ENCODE results near the gene CASZ1. TPM values are rescaled to one million over a fixed set of nuclear protein-coding genes. Genes with fewer than 3 reads are reported as not detected.
A peak's percentile ranks its signal among the peaks of the same experiment; 100 is the strongest.

Gene CASZ1
- total RNA-seq, 1 experiment from 2014 or later: 0.58 TPM

GRCh38 chr1:10794724-10795275 lies 1.6 kb downstream of the CASZ1 start:
- Histone ChIP-seq H3K9me3 (replicated peaks) (0 out of 2 replicates have a peak, but pooled peaks cover 3% of the 10 kb centered on the region), H3K36me3 (no peaks in the 10 kb centered on the region), H3K27ac (no peak overlapping the region), H3K27me3 (replicated peaks) (peaks cover 91% of the 10 kb centered on the region), H3K4me1 (replicated peaks) (peaks cover 18% of the 10 kb centered on the region), H3K4me3 (peak overlapping the region; percentile 27)
- DNase-seq (ENCODE audit: low read depth in 1 of 2, low spot score in 2 of 2): peak in 1 of 2 experiments; percentile 38

GRCh38 chr1:10793129-10793651 lies 3.3 kb downstream of the CASZ1 start:
- no peaks in the 10 kb centered on the region for H3K36me3 ChIP-seq
- DNase-seq (ENCODE audit: low read depth in 1 of 2, low spot score in 2 of 2): peak in 1 of 2 experiments; percentile 13
- no peak overlapping the region for H3K27ac ChIP-seq
- H3K4me1 ChIP-seq (replicated peaks): peaks cover 18% of the 10 kb centered on the region
- no peak overlapping the region for H3K4me3 ChIP-seq
- 0 out of 2 replicates have a peak, but pooled peaks cover 3% of the 10 kb centered on the region for H3K9me3 ChIP-seq (replicated peaks)
- H3K27me3 ChIP-seq (replicated peaks): peaks cover 91% of the 10 kb centered on the region

- Histone ChIP-seq H3K36me3 (no peaks in the 10 kb centered on the region), H3K9me3 (replicated peaks) (no peaks in the 10 kb centered on the region), H3K27ac (no peak overlapping the region), H3K4me3 (no peak overlapping the region), H3K4me1 (replicated peaks) (peaks cover 14% of the 10 kb centered on the region), H3K27me3 (replicated peaks) (peaks cover 87% of the 10 kb centered on the region)
- DNase-seq (ENCODE audit: low read depth in 1 of 2, low spot score in 2 of 2): no peak
Observed at GRCh38 chr1:10791105-10791951, 5.1 kb downstream of the CASZ1 start.

- Histone ChIP-seq H3K27ac (no peak overlapping the region), H3K9me3 (replicated peaks) (no peaks in the 10 kb centered on the region), H3K27me3 (replicated peaks) (peaks cover 82% of the 10 kb centered on the region), H3K36me3 (no peaks in the 10 kb centered on the region), H3K4me3 (no peak overlapping the region), H3K4me1 (replicated peaks) (peaks cover 10% of the 10 kb centered on the region)
- no peak for DNase-seq (ENCODE audit: low read depth in 1 of 2, low spot score in 2 of 2)
Observed at GRCh38 chr1:10789803-10790702, 6.4 kb downstream of the CASZ1 start.

DNA sequence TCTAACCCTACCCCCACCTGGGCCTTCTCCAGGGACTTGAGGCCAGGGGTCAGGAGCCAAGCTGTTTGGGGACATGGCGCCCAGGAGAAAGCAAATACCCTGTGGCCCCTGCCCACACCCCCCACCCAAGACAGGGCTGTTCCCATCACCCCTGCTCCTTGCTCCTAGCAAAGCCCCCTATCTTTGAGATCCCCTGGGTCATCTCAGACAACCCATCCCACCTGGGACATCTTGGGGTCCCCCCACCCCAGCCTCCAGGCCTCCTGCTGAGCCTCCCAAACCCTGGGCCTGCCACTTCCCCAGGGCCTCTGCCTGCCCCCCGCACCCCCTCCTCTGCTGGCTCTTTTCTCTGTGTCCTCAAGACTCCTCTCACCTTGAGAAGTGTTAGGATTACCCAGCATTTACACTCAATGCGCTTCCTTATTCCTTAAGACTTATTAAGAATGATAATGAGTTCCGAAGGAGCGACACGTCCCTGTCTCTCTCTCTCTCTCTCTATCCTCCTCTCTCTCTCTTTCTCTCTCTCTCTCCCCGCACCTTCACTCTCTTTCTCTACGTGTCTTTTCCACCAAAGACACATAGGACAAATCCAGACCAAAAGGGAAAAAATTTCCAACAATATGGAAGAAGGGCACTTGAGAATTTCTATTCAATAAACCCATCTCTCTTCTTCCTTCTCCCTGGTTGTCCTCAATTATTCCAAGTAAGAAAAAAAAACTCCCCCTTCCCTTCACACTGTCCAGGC lies 7.2 kb downstream of the CASZ1 start:
- DNase-seq (ENCODE audit: low read depth in 1 of 2, low spot score in 2 of 2): no peak
- H3K27me3 ChIP-seq (replicated peaks): peaks cover 79% of the 10 kb centered on the region
- no peaks in the 10 kb centered on the region for H3K36me3 ChIP-seq
- H3K4me1 ChIP-seq (replicated peaks): peaks cover 5% of the 10 kb centered on the region
- H3K9me3 ChIP-seq (replicated peaks): no peaks in the 10 kb centered on the region
- no peak overlapping the region for H3K27ac ChIP-seq
- H3K4me3 ChIP-seq: no peak overlapping the region

- H3K4me1 ChIP-seq (replicated peaks): no peaks in the 10 kb centered on the region
- H3K36me3 ChIP-seq: no peaks in the 10 kb centered on the region
- no peak overlapping the region for H3K27ac ChIP-seq
- peaks cover 73% of the 10 kb centered on the region for H3K27me3 ChIP-seq (replicated peaks)
- H3K9me3 ChIP-seq (replicated peaks): no peaks in the 10 kb centered on the region
- no peak overlapping the region for H3K4me3 ChIP-seq
- peak in 1 of 2 experiments; percentile 16 for DNase-seq (ENCODE audit: low read depth in 1 of 2, low spot score in 2 of 2)
Observed at GRCh38 chr1:10788592-10789006, 7.8 kb downstream of the CASZ1 start.

DNA sequence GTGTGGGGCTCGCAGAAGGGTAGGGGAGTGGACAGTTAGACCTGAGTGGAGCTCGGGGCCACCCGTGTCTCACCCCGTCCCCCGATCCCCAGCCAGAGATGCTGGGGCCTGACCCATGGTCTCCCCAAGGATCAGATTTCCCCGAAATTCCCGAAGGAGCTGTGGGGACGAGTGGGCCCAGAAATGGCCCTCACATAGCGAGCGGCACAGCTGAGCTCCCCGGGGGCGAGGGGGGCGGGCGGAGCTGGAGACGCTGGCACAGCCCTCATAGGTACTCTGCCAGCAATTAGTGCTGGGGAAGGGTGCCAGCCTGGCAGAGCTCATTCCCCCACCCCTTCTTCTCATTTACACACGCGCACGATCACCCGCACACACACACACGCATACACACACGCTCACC lies 9.2 kb downstream of the CASZ1 start:
- Histone ChIP-seq H3K4me1 (replicated peaks) (no peaks in the 10 kb centered on the region), H3K36me3 (no peaks in the 10 kb centered on the region), H3K27ac (no peak overlapping the region), H3K4me3 (no peak overlapping the region), H3K9me3 (replicated peaks) (no peaks in the 10 kb centered on the region), H3K27me3 (replicated peaks) (peaks cover 70% of the 10 kb centered on the region)
- no peak for DNase-seq (ENCODE audit: low read depth in 1 of 2, low spot score in 2 of 2)

DNA sequence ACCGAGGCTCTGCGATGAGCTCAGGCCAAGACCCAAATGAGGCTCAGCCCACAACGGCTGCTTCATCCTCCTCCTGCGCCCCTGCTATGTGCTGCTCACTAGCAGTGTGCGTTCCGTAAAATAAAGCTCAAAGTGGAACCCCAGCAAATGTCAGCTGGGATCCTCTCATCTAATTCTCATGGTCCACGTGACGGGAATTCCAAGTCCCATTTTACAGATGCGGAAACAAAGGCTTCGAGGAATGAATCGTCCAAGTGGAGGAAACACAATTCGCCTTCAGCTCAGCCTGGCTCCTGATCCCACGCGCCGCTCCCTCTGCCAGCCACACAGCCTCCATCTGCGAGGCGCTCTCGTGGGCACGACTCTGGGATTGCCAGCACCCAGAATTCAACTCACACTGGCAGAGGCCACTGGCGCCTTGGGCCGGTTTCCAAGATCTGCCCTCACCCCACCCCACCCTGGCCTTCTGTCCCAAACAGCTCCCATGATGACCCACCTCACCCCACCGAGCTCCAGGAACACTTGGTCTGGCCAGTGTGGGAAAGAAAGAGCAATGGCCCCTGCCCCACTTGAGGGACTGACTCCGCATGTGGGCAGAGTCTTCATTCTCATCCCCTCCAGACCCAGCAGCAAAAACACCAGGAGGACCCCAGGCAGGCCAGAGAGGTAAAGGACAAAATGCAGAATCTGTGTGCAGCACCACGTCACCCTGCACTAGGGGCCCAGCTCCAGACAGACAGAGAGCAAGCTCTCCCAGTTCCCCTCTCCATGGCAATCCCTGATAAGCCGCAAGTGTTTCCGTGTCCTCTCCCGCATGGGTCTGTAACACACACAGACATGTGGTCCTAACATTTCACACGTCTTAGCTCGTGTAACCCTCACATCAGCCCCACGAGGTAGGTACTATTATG lies 10.5 kb downstream of the CASZ1 start:
- no peak overlapping the region for H3K4me3 ChIP-seq
- H3K4me1 ChIP-seq (replicated peaks): no peaks in the 10 kb centered on the region
- H3K36me3 ChIP-seq: no peaks in the 10 kb centered on the region
- peaks cover 68% of the 10 kb centered on the region for H3K27me3 ChIP-seq (replicated peaks)
- no peaks in the 10 kb centered on the region for H3K9me3 ChIP-seq (replicated peaks)
- DNase-seq (ENCODE audit: low read depth in 1 of 2, low spot score in 2 of 2): no peak
- H3K27ac ChIP-seq: no peak overlapping the region

DNA sequence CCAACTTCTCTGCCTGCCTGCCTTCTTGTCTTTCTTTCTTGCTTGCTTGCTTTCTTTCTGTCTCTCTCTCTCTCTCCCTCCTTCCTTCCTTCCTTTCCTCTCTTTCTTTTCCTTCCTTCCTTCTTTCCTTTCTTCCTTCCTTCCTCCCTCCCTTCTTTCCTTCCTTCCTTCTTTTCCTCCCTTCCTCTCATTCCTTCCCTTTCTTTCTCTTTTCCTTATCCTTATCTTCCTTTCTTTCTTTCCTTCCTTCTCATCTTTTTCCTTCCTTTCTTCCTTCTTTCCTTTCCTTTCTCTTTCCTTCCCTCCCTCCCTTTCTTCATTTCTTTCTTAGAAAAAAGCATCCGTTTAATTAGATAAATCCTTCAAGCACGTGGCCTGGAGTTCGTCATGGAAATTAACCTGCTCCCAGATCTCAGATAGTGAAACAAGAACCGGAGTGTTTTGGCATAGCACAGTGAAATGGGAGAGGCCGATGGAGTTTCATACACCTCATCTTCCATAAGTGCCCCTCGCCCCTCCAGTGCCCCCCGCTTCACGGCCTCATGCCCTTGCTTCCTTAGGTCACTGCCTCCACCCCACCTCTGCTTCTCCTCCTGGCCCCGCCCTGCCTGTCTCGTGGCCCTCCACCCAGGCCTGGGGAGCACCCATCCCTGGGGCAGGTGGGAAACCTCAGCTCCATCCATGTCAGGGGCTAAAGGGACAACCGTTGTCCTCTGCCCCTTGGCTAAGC lies 11.3 kb downstream of the CASZ1 start:
- Histone ChIP-seq H3K27ac (no peak overlapping the region), H3K9me3 (replicated peaks) (no peaks in the 10 kb centered on the region), H3K36me3 (no peaks in the 10 kb centered on the region), H3K4me3 (no peak overlapping the region), H3K4me1 (replicated peaks) (no peaks in the 10 kb centered on the region), H3K27me3 (replicated peaks) (peaks cover 64% of the 10 kb centered on the region)
- no peak for DNase-seq (ENCODE audit: low read depth in 1 of 2, low spot score in 2 of 2)

DNA sequence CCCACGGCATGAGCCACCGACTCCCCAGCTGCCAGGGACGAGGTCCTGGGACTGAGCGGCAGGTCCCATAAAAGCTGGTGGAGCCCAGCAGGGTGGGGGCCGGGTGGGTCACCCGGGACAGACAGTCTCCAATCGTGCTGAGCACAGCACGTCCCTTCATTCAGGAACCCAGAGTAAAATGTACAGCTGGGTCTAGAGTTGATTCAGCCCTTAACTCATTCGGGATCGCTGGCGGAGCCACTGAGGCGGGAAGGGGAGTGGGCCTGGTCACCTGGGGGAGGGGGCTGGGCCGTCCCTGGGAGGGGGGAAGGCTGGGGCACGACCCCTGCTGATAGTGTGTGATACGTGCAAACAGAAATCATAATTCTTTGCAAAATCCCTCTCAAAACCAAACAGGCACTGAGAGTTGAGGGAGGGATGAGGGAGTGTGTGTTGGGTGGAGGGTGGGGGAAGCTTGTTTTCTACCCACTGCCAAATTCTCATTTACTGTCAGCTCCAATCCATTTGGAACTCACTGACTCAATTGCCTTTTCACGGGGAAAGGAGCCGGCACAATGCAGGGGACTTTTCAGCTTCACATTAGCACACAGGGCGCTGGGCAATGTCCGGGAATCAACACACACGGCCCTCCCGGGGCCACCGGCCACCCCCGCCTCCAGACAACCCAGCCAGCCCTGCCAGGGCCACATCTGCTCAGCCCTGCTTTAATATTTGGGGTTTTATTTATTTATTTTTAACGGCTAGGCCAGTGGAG lies 13.8 kb downstream of the CASZ1 start:
- Histone ChIP-seq H3K27me3 (replicated peaks) (peaks cover 50% of the 10 kb centered on the region), H3K36me3 (no peaks in the 10 kb centered on the region), H3K9me3 (replicated peaks) (no peaks in the 10 kb centered on the region), H3K4me1 (replicated peaks) (no peaks in the 10 kb centered on the region), H3K27ac (no peak overlapping the region), H3K4me3 (no peak overlapping the region)
- no peak for DNase-seq (ENCODE audit: low read depth in 1 of 2, low spot score in 2 of 2)

- no peak overlapping the region for H3K27ac ChIP-seq
- H3K4me1 ChIP-seq (replicated peaks): no peaks in the 10 kb centered on the region
- H3K27me3 ChIP-seq (replicated peaks): peaks cover 53% of the 10 kb centered on the region
- no peak overlapping the region for H3K4me3 ChIP-seq
- no peak for DNase-seq (ENCODE audit: low read depth in 1 of 2, low spot score in 2 of 2)
- no peaks in the 10 kb centered on the region for H3K36me3 ChIP-seq
- H3K9me3 ChIP-seq (replicated peaks): no peaks in the 10 kb centered on the region
Observed at GRCh38 chr1:10781137-10781536, 15.3 kb downstream of the CASZ1 start.

All from SJSA1 (cell line).